ENCODE measurements around the gene F10. TPM values are rescaled to one million over a fixed set of nuclear protein-coding genes. Genes with fewer than 3 reads are reported as not detected.

F10 gene
- total RNA-seq, 1 experiment from 2014 or later, result not detected

GRCh38 chr13:113090415-113090770, 32.2 kb upstream of the F10 start:
- no peak overlapping the region for H3K4me3 ChIP-seq (ENCODE audit: low read length)
- no peaks in the 10 kb centered on the region for H4K20me1 ChIP-seq (ENCODE audit: insufficient read depth, low read depth, low read length)
- H3K9me3 ChIP-seq (ENCODE audit: low read length), result no peaks in the 10 kb centered on the region; the same call in 1 of the 2 replicates
- no peaks in the 10 kb centered on the region for H3K36me3 ChIP-seq (ENCODE audit: insufficient read depth, low read length)
- no peak overlapping the region for H3K27ac ChIP-seq (ENCODE audit: low read length)
- no peak for DNase-seq
- H3K27me3 ChIP-seq (ENCODE audit: low read length), result no peaks in the 10 kb centered on the region
- no peak overlapping the region for H3K9ac ChIP-seq (ENCODE audit: low read length)
- H3K79me2 ChIP-seq (ENCODE audit: low read length), result no peaks in the 10 kb centered on the region
- H3K4me2 ChIP-seq (ENCODE audit: low read depth, low read length, poor library complexity, severe bottlenecking), result no peak overlapping the region
- no peaks in the 10 kb centered on the region for H3K9me2 ChIP-seq (replicated peaks; ENCODE audit: insufficient read depth, low read length)
- H3K4me1 ChIP-seq (ENCODE audit: low read length), result no peaks in the 10 kb centered on the region
- H2AFZ ChIP-seq (ENCODE audit: low read length), result no peak overlapping the region

DNA sequence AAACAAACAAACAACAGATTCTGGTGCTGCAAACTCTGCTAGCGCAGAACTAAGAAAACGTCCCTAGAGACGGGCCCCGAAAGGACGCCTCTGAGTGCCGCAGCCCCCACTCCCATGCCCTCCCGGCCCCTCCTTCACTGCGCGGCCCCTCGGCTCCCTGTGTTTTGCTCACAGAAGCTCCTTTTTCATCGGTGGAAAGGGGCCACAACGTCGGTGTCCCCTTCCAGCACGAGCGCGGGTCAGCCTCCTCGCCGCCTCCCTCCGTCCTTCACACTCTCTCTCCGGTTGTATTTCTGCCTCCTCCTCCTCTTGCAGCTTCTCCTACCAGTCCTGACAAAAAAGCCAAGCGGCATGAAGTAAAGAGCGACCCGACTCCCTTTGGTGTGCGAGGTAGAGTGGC, 31.8 kb upstream of the F10 start:
- no peaks in the 10 kb centered on the region for H3K36me3 ChIP-seq (ENCODE audit: insufficient read depth, low read length)
- H3K4me3 ChIP-seq (ENCODE audit: low read length), result no peak overlapping the region
- H3K9me2 ChIP-seq (replicated peaks; ENCODE audit: insufficient read depth, low read length), result no peaks in the 10 kb centered on the region
- H3K4me2 ChIP-seq (ENCODE audit: low read depth, low read length, poor library complexity, severe bottlenecking), result no peak overlapping the region
- no peak overlapping the region for H3K27ac ChIP-seq (ENCODE audit: low read length)
- no peak overlapping the region for H3K9ac ChIP-seq (ENCODE audit: low read length)
- no peaks in the 10 kb centered on the region for H3K79me2 ChIP-seq (ENCODE audit: low read length)
- H3K4me1 ChIP-seq (ENCODE audit: low read length), result no peaks in the 10 kb centered on the region
- H4K20me1 ChIP-seq (ENCODE audit: insufficient read depth, low read depth, low read length), result no peaks in the 10 kb centered on the region
- H3K9me3 ChIP-seq (ENCODE audit: low read length), result no peaks in the 10 kb centered on the region; the same call in 1 of the 2 replicates
- no peaks in the 10 kb centered on the region for H3K27me3 ChIP-seq (ENCODE audit: low read length)
- no peak overlapping the region for H2AFZ ChIP-seq (ENCODE audit: low read length)
- no peak for DNase-seq

GRCh38 chr13:113091211-113091771, 31.3 kb upstream of the F10 start:
- no peaks in the 10 kb centered on the region for H3K27me3 ChIP-seq (ENCODE audit: low read length)
- H3K27ac ChIP-seq (ENCODE audit: low read length), result no peak overlapping the region
- H3K79me2 ChIP-seq (ENCODE audit: low read length), result no peaks in the 10 kb centered on the region
- no peaks in the 10 kb centered on the region for H3K9me2 ChIP-seq (replicated peaks; ENCODE audit: insufficient read depth, low read length)
- H3K4me1 ChIP-seq (ENCODE audit: low read length), result no peaks in the 10 kb centered on the region
- no peak for DNase-seq
- H3K9me3 ChIP-seq (ENCODE audit: low read length), result no peaks in the 10 kb centered on the region; the same call in 1 of the 2 replicates
- no peak overlapping the region for H2AFZ ChIP-seq (ENCODE audit: low read length)
- H4K20me1 ChIP-seq (ENCODE audit: insufficient read depth, low read depth, low read length), result no peaks in the 10 kb centered on the region
- H3K36me3 ChIP-seq (ENCODE audit: insufficient read depth, low read length), result no peaks in the 10 kb centered on the region
- no peak overlapping the region for H3K4me3 ChIP-seq (ENCODE audit: low read length)
- no peak overlapping the region for H3K4me2 ChIP-seq (ENCODE audit: low read depth, low read length, poor library complexity, severe bottlenecking)
- no peak overlapping the region for H3K9ac ChIP-seq (ENCODE audit: low read length)

GRCh38 chr13:113091891-113092775, 30.5 kb upstream of the F10 start:
- no peak for DNase-seq
- Histone ChIP-seq H4K20me1 (ENCODE audit: insufficient read depth, low read depth, low read length) (no peaks in the 10 kb centered on the region), H3K79me2 (ENCODE audit: low read length) (no peaks in the 10 kb centered on the region), H3K4me2 (ENCODE audit: low read depth, low read length, poor library complexity, severe bottlenecking) (no peak overlapping the region), H3K36me3 (ENCODE audit: insufficient read depth, low read length) (no peaks in the 10 kb centered on the region), H3K27ac (ENCODE audit: low read length) (no peak overlapping the region), H2AFZ (ENCODE audit: low read length) (no peak overlapping the region), H3K9me2 (replicated peaks; ENCODE audit: insufficient read depth, low read length) (no peaks in the 10 kb centered on the region), H3K4me1 (ENCODE audit: low read length) (no peaks in the 10 kb centered on the region), H3K9me3 (ENCODE audit: low read length) (no peaks in the 10 kb centered on the region), H3K4me3 (ENCODE audit: low read length) (no peak overlapping the region), H3K9ac (ENCODE audit: low read length) (no peak overlapping the region), H3K27me3 (ENCODE audit: low read length) (no peaks in the 10 kb centered on the region)

DNA sequence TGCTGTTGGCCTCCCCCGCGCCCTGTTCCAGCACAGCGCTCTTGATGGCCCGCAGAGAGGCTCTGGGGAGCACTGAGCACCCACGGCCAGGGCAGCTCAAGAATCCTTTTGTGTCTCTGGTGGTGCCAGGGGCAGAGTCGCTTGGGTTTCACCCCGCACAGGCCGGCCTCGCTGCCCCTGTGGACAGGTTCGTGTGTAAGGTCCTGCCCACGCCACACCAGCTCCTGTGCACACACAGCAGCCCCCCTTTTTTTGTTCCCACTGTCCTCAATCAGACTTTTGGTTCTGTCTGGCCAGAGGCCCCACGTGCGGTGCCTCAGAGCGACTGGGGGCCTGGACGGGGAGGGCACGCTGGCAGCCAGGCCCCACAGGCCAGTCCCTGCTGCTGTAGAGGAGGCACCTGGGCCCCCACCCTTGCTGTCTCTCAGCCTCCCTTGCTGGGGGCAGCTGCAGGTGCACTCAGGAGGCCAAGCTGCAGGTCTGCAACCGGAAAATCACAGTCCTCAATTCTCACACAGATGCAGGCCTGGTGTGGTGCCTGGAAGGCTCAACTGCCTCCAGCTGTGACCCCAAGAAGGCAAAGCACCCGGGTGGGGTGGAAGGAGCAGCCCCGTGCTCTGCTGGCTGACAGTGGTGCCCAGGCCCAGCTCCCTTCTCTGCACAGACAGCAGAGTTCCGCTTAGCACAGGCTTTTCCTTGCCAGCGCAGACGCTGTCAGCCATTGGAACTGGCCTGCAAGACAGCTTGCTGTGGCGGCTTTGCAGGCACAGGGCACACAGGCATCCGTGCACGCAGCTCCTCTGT, 29.6 kb upstream of the F10 start:
- H3K4me1 ChIP-seq (ENCODE audit: low read length), result no peaks in the 10 kb centered on the region
- no peak overlapping the region for H3K9ac ChIP-seq (ENCODE audit: low read length)
- no peak overlapping the region for H3K4me2 ChIP-seq (ENCODE audit: low read depth, low read length, poor library complexity, severe bottlenecking)
- H3K27me3 ChIP-seq (ENCODE audit: low read length), result no peaks in the 10 kb centered on the region
- no peak overlapping the region for H3K27ac ChIP-seq (ENCODE audit: low read length)
- H3K9me3 ChIP-seq (ENCODE audit: low read length), result no peaks in the 10 kb centered on the region
- no peak for DNase-seq
- no peak overlapping the region for H2AFZ ChIP-seq (ENCODE audit: low read length)
- no peaks in the 10 kb centered on the region for H3K36me3 ChIP-seq (ENCODE audit: insufficient read depth, low read length)
- H3K79me2 ChIP-seq (ENCODE audit: low read length), result no peaks in the 10 kb centered on the region
- no peak overlapping the region for H3K4me3 ChIP-seq (ENCODE audit: low read length)
- no peaks in the 10 kb centered on the region for H3K9me2 ChIP-seq (replicated peaks; ENCODE audit: insufficient read depth, low read length)
- no peaks in the 10 kb centered on the region for H4K20me1 ChIP-seq (ENCODE audit: insufficient read depth, low read depth, low read length)

DNA sequence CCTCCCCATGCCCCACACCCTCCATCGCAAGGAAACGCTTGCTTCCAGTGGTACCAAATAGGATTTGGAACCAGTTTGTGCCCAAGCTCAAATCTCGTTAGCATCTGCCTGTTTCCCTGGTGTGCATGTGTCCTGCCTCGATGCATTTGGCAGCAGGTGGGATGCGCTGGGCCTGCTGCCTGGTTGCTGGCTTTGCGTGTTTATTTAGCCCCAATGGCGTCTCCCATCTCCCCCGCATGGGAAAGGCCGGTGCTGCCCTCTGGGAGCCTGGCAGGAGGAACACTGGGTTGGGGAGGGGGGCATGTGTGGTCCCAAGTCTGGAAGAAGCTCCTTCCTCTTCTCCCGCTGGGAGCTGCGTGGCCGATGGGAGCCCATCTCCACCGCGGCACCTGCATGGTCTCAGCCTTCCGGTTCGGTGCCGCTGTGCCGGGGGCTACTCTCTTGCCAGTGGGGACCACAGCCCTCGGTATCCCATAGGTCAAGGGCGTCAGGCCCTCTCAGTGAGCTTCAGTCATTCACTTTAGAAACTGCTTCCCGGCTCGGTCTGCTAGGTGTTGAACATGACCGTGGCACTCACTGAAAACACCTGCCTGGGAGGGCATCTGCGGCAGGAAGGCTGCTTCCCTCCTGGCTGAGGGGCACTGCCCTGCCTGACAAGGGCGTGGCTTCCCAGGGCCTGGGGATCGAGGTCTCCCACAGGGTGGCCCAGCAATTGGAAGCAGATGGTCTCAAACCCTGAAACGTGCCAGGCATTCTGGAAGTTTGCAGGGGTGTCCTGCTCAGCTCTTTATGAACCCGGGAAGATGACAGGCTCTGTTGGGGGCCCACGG, 28.8 kb upstream of the F10 start:
- H3K79me2 ChIP-seq (ENCODE audit: low read length), result no peaks in the 10 kb centered on the region
- H3K27me3 ChIP-seq (ENCODE audit: low read length), result no peaks in the 10 kb centered on the region
- no peak overlapping the region for H3K9ac ChIP-seq (ENCODE audit: low read length)
- no peak overlapping the region for H3K27ac ChIP-seq (ENCODE audit: low read length)
- no peak overlapping the region for H3K4me3 ChIP-seq (ENCODE audit: low read length)
- no peaks in the 10 kb centered on the region for H4K20me1 ChIP-seq (ENCODE audit: insufficient read depth, low read depth, low read length)
- H3K4me2 ChIP-seq (ENCODE audit: low read depth, low read length, poor library complexity, severe bottlenecking), result no peak overlapping the region
- no peak overlapping the region for H2AFZ ChIP-seq (ENCODE audit: low read length)
- H3K4me1 ChIP-seq (ENCODE audit: low read length), result no peaks in the 10 kb centered on the region
- no peak for DNase-seq
- no peaks in the 10 kb centered on the region for H3K9me2 ChIP-seq (replicated peaks; ENCODE audit: insufficient read depth, low read length)
- H3K9me3 ChIP-seq (ENCODE audit: low read length), result no peaks in the 10 kb centered on the region
- H3K36me3 ChIP-seq (ENCODE audit: insufficient read depth, low read length), result no peaks in the 10 kb centered on the region

DNA sequence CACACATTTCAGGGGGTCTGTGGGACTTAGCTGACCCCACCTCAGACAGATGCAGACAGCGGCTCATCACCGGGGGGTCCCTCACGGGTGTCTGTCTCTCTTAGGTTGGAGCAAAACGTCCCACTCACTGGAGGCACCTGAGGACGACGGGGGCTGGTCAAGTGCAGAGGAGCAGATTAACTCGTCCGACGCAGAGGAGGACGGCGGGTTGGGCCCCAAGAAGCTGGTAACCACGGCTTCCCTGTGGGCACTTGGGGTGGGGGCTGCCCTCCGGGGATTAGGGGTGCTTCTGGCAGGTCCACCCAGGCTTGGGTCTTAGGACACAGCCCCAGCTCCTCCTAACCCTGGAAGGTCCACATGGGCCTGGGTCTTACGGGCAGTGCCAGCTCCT, 28.2 kb upstream of the F10 start:
- H2AFZ ChIP-seq (ENCODE audit: low read length), result no peak overlapping the region
- no peaks in the 10 kb centered on the region for H3K79me2 ChIP-seq (ENCODE audit: low read length)
- H3K9ac ChIP-seq (ENCODE audit: low read length), result no peak overlapping the region
- no peak overlapping the region for H3K4me3 ChIP-seq (ENCODE audit: low read length)
- H3K27me3 ChIP-seq (ENCODE audit: low read length), result no peaks in the 10 kb centered on the region
- no peaks in the 10 kb centered on the region for H3K36me3 ChIP-seq (ENCODE audit: insufficient read depth, low read length)
- no peak overlapping the region for H3K27ac ChIP-seq (ENCODE audit: low read length)
- H3K9me3 ChIP-seq (ENCODE audit: low read length), result no peaks in the 10 kb centered on the region
- no peak overlapping the region for H3K4me2 ChIP-seq (ENCODE audit: low read depth, low read length, poor library complexity, severe bottlenecking)
- DNase-seq, result no peak
- H4K20me1 ChIP-seq (ENCODE audit: insufficient read depth, low read depth, low read length), result no peaks in the 10 kb centered on the region
- H3K9me2 ChIP-seq (replicated peaks; ENCODE audit: insufficient read depth, low read length), result no peaks in the 10 kb centered on the region
- no peaks in the 10 kb centered on the region for H3K4me1 ChIP-seq (ENCODE audit: low read length)
